ENCODE data around the gene PRSS8.
A peak's percentile ranks its signal among the peaks of the same experiment; 100 is the strongest.
"Not testable (repeated sequence)": the region's sequence is repeated elsewhere in the genome, so short reads cannot be mapped to it uniquely, and the experiment has no call there.

The PRSS8 gene

GRCh38 chr16:31106509-31107464, 28.7 kb downstream of the PRSS8 start:
- ATAC-seq (ENCODE audit: insufficient read depth, low read depth) = no peak
- Histone ChIP-seq H3K27ac (ENCODE audit: low read length) (peak overlapping the region; percentile 71; the same call in 1 of the 2 replicates), H3K9me3 (ENCODE audit: insufficient read depth, low read length, severe bottlenecking) (no peaks in the 10 kb centered on the region), H3K9ac (ENCODE audit: low read depth, low read length) (peak overlapping the region; percentile 85; the same call in 1 of the 2 replicates), H3K4me1 (ENCODE audit: insufficient read depth, low read length) (peaks cover 25% of the 10 kb centered on the region), H3K79me2 (ENCODE audit: insufficient read depth, low read length) (peaks cover 19% of the 10 kb centered on the region), H3K27me3 (ENCODE audit: insufficient read depth, low read length, poor library complexity) (no peaks in the 10 kb centered on the region), H3K36me3 (ENCODE audit: insufficient read depth, low read length) (peaks cover 26% of the 10 kb centered on the region), H4K20me1 (ENCODE audit: insufficient read depth, low read length) (no peaks in the 10 kb centered on the region), H2AFZ (ENCODE audit: low read depth, low read length) (peak overlapping the region; percentile 92), H3K4me2 (ENCODE audit: insufficient read depth, low read length) (peak overlapping the region; percentile 87), H3K4me3 (ENCODE audit: low read depth in 1 of 2, low read length in 2 of 2) (no peak overlapping the region; a peak in 1 of 4 replicates)
- TF ChIP-seq EZH2 (IDR thresholded peaks at IDR 0.05; ENCODE audit: borderline replicate concordance, low read depth, low read length, severe bottlenecking) (no peak), CTCF (IDR thresholded peaks at IDR 0.05; ENCODE audit: borderline replicate concordance, extremely low read depth, low read length, poor library complexity, severe bottlenecking) (no peak)
- DNase-seq = no peak

GRCh38 chr16:31105677-31106213, 29.8 kb downstream of the PRSS8 start:
- Histone ChIP-seq H3K4me3 (ENCODE audit: low read depth in 1 of 2, low read length in 2 of 2) (no peak overlapping the region), H3K27ac (ENCODE audit: low read length) (no peak overlapping the region), H3K36me3 (ENCODE audit: insufficient read depth, low read length) (peaks cover 16% of the 10 kb centered on the region), H3K27me3 (ENCODE audit: insufficient read depth, low read length, poor library complexity) (no peaks in the 10 kb centered on the region), H4K20me1 (ENCODE audit: insufficient read depth, low read length) (no peaks in the 10 kb centered on the region), H2AFZ (ENCODE audit: low read depth, low read length) (no peak overlapping the region), H3K4me1 (ENCODE audit: insufficient read depth, low read length) (peaks cover 25% of the 10 kb centered on the region), H3K79me2 (ENCODE audit: insufficient read depth, low read length) (peaks cover 19% of the 10 kb centered on the region), H3K9ac (ENCODE audit: low read depth, low read length) (no peak overlapping the region), H3K4me2 (ENCODE audit: insufficient read depth, low read length) (no peak overlapping the region), H3K9me3 (ENCODE audit: insufficient read depth, low read length, severe bottlenecking) (no peaks in the 10 kb centered on the region)
- ATAC-seq (ENCODE audit: insufficient read depth, low read depth) (no peak), DNase-seq (peak; percentile 52)
- TF ChIP-seq EZH2 (IDR thresholded peaks at IDR 0.05; ENCODE audit: borderline replicate concordance, low read depth, low read length, severe bottlenecking) = no peak
- TF ChIP-seq CTCF (IDR thresholded peaks at IDR 0.05; ENCODE audit: borderline replicate concordance, extremely low read depth, low read length, poor library complexity, severe bottlenecking) = peak; percentile 65

GRCh38 chr16:31100876-31101641, 34.5 kb downstream of the PRSS8 start:
- DNase-seq; H3K27me3 ChIP-seq (ENCODE audit: insufficient read depth, low read length, poor library complexity); H3K4me1 ChIP-seq (ENCODE audit: insufficient read depth, low read length); H4K20me1 ChIP-seq (ENCODE audit: insufficient read depth, low read length); H2AFZ ChIP-seq (ENCODE audit: low read depth, low read length); H3K79me2 ChIP-seq (ENCODE audit: insufficient read depth, low read length); H3K4me2 ChIP-seq (ENCODE audit: insufficient read depth, low read length); H3K9ac ChIP-seq (ENCODE audit: low read depth, low read length); ATAC-seq (ENCODE audit: insufficient read depth, low read depth); H3K36me3 ChIP-seq (ENCODE audit: insufficient read depth, low read length); H3K27ac ChIP-seq (ENCODE audit: low read length); H3K9me3 ChIP-seq (ENCODE audit: insufficient read depth, low read length, severe bottlenecking); H3K4me3 ChIP-seq (ENCODE audit: low read depth in 1 of 2, low read length in 2 of 2): not testable (repeated sequence)
